Heart left ventricle (tissue), 13 donors: ENCODE measurements around the gene ADGRE1.
"Not testable (repeated sequence)": the region's sequence is repeated elsewhere in the genome, so short reads cannot be mapped to it uniquely, and the experiment has no call there.

Source experiments
- CTCF ChIP-seq, 12 donors: fragments of 200-600 bp; sonication (generic) in 4 of 12; IDR thresholded peaks; one replicate each; pipeline versions ENCODE4 v1.5.0 to v1.8.0; 2018 to 2022; ENCODE audit warnings: antibody characterized with exemption in 12 of 12, mild to moderate bottlenecking in 5 of 12
- POLR2A ChIP-seq, 2 donors: fragments of 450-650 bp; IDR thresholded peaks; one replicate each; pipeline ENCODE4 v1.6.1; 2017; ENCODE audit warnings: antibody characterized with exemption in 2 of 2, mild to moderate bottlenecking in 2 of 2, moderate library complexity in 2 of 2
- donor health status: ischemic (EF 13 %, LVEDD 7.1; RV severe dilation, severe dysfunction).
- donor health status: DM: no; HTN: yes; CAD: no.
- donor health status: DM: no; HTN: no; CAD: no.
- donor health status: ischemic (EF 25% LVEDD 6.9; RV normal size, moderate dysfunction).
- donor health status: ischemic (EF 25% LVEDD 5.7; RV mildly dilated, moderate dysfunction).
- donor health status: ischemic (EF 35%, LVEDD 5.7; RV mildly dilated, moderate dysfunction).
- donor health status: nonischemic (EF 11% LVEDD 7.7; RV severe dilation, severe dysfunction).
- donor health status: DM: yes; HTN: yes; CAD: no.
- donor health status: PGD.
- donor health status: ischemic (EF 29% LVEDD 5.4; RV normal size, mild dysfunction).
- donor health status: nonischemic (EF 23%, LVEDD 6.1; RV moderate dilation, normal function).

DNA sequence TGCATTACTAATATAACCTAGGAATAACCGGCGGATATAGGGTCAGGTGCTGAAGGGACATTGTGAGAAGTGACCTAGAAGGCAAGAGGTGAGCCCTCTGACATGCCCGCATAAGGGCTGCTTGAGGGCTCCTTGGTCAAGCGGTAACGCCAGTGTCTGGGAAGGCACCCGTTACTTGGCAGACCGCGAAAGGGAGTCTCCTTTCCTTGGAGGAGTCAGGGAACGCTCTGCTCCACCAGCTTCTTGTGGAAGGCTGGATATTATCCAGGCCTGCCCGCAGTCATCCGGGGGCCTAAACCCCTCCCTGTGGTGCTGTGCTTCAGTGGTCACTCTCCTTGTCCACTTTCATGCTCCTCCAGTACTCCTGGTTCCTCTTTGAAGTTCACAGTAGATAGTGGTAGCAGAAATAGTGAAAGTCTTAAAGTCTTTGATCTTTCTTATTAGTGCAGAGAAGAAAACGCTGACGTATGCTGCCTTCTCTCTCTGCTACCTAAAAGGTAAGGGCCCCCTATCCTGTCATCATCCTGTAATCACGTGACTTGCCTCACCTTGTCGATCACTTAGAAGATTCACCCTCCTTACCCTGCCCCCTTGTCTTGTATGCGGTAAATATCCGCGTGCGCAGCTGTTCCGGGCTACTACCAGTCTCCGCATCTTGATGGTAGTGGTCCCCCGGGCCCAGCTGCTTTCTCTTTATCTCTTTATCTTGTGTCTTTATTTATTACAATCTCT, 18.1 kb upstream of the ADGRE1 start:
- TF ChIP-seq CTCF, POLR2A (IDR thresholded peaks at IDR 0.05): not testable (repeated sequence)
